DND-41 (cell line): Measurements from ENCODE around the gene RALGPS1.

Source experiments
- ATAC-seq: fragments of 200-7000 bp; cut with Tn5 transposase; 3 replicates; pipeline ENCODE4 v1.9.1; 2021; ENCODE audit warnings: low read depth; ENCODE audit not compliant: insufficient read depth
- DNase-seq: peaks from one replicate; pipeline ENCODE4 v3.0.0-alpha.2; 2020
- H2AFZ ChIP-seq: 2 replicates; pipeline ENCODE4 v1.6.0; 2012; ENCODE audit warnings: low read depth, low read length
- H3K27ac ChIP-seq: 2 replicates; pipeline ENCODE4 v1.5.1; 2012; ENCODE audit warnings: low read length, inconsistent platforms
- H3K27me3 ChIP-seq: fragments of 200-600 bp; sonication (generic); 2 replicates; pipeline ENCODE4 v1.6.0; 2012; ENCODE audit warnings: low read length, mild to moderate bottlenecking, inconsistent platforms; ENCODE audit not compliant: insufficient read depth, poor library complexity
- H3K36me3 ChIP-seq: 2 replicates; pipeline ENCODE4 v1.5.1; 2012; ENCODE audit warnings: low read length, inconsistent platforms; ENCODE audit not compliant: insufficient read depth
- H3K4me1 ChIP-seq: 2 replicates; pipeline ENCODE4 v1.5.1; 2012; ENCODE audit warnings: mild to moderate bottlenecking, low read length; ENCODE audit not compliant: insufficient read depth
- H3K4me2 ChIP-seq: 2 replicates; pipeline ENCODE4 v1.6.0; 2012; ENCODE audit warnings: mild to moderate bottlenecking, moderate library complexity, low read length, inconsistent platforms; ENCODE audit not compliant: insufficient read depth
- H3K4me3 ChIP-seq, 2 experiments: fragments of 200-600 bp in 1 of 2; shearing (Covaris generic) in 1 of 2; 2 replicates each; pipeline ENCODE4 v1.5.1; 2012 to 2016; ENCODE audit warnings: inconsistent platforms in 2 of 2, low read length in 2 of 2, mild to moderate bottlenecking in 2 of 2, low read depth in 1 of 2, moderate library complexity in 1 of 2
- H3K79me2 ChIP-seq: 2 replicates; pipeline ENCODE4 v1.6.0; 2012; ENCODE audit warnings: low read length, inconsistent platforms; ENCODE audit not compliant: insufficient read depth
- H3K9ac ChIP-seq: 2 replicates; pipeline ENCODE4 v1.6.0; 2012; ENCODE audit warnings: low read depth, mild to moderate bottlenecking, inconsistent platforms, low read length, moderate library complexity
- H3K9me3 ChIP-seq: 2 replicates; pipeline ENCODE4 v1.5.1; 2012; ENCODE audit warnings: low read length, moderate library complexity, mild to moderate bottlenecking, inconsistent platforms; ENCODE audit not compliant: insufficient read depth, severe bottlenecking
- H4K20me1 ChIP-seq: 2 replicates; pipeline ENCODE4 v1.6.0; 2012; ENCODE audit warnings: low read length; ENCODE audit not compliant: insufficient read depth
- CTCF ChIP-seq: IDR thresholded peaks from 2 replicates; pipeline ENCODE4 v1.5.1; 2012; ENCODE audit warnings: borderline replicate concordance, low read length, moderate library complexity, mild to moderate bottlenecking; ENCODE audit not compliant: poor library complexity, severe bottlenecking; ENCODE audit errors: extremely low read depth
- EZH2 ChIP-seq: IDR thresholded peaks from 3 replicates; pipeline ENCODE4 v1.6.1; 2012; ENCODE audit warnings: borderline replicate concordance, low read depth, mild to moderate bottlenecking, moderate library complexity, low read length, inconsistent platforms; ENCODE audit not compliant: severe bottlenecking

Gene RALGPS1

GRCh38 chr9:127244609-127245601 is 330.3 kb downstream of the RALGPS1 start:
- no peak for ATAC-seq
- no peak for DNase-seq

GRCh38 chr9:127245637-127246164 is 331.1 kb downstream of the RALGPS1 start:
- peaks cover 19% of the 10 kb centered on the region for H3K27me3 ChIP-seq
- H3K4me2 ChIP-seq: no peak overlapping the region
- no peaks in the 10 kb centered on the region for H3K79me2 ChIP-seq
- no peaks in the 10 kb centered on the region for H3K9me3 ChIP-seq
- no peak overlapping the region for H2AFZ ChIP-seq
- ATAC-seq (no peak), DNase-seq (no peak)
- no peaks in the 10 kb centered on the region for H3K36me3 ChIP-seq
- H4K20me1 ChIP-seq: no peaks in the 10 kb centered on the region; the same call in 1 of the 2 replicates
- no peak overlapping the region for H3K27ac ChIP-seq
- TF ChIP-seq EZH2 (no peak), CTCF (no peak)
- H3K9ac ChIP-seq: no peak overlapping the region
- no peaks in the 10 kb centered on the region for H3K4me1 ChIP-seq
- no peak overlapping the region for H3K4me3 ChIP-seq

More at GRCh38 chr9:127244609-127245601, 330.3 kb downstream of the RALGPS1 start:
- H3K4me1 ChIP-seq: no peaks in the 10 kb centered on the region
- H3K9ac ChIP-seq: no peak overlapping the region
- no peak overlapping the region for H3K27ac ChIP-seq
- H3K4me3 ChIP-seq: no peak overlapping the region
- no peaks in the 10 kb centered on the region for H3K36me3 ChIP-seq
- no peaks in the 10 kb centered on the region; the same call in 1 of the 2 replicates for H4K20me1 ChIP-seq
- TF ChIP-seq EZH2 (no peak), CTCF (no peak)
- H3K79me2 ChIP-seq: no peaks in the 10 kb centered on the region
- H2AFZ ChIP-seq: no peak overlapping the region
- H3K9me3 ChIP-seq: no peaks in the 10 kb centered on the region
- peaks cover 17% of the 10 kb centered on the region for H3K27me3 ChIP-seq
- no peak overlapping the region for H3K4me2 ChIP-seq

GRCh38 chr9:127248241-127248640 is 333.7 kb downstream of the RALGPS1 start:
- no peaks in the 10 kb centered on the region for H3K4me1 ChIP-seq
- TF ChIP-seq EZH2 (no peak), CTCF (no peak)
- H2AFZ ChIP-seq: no peak overlapping the region
- H3K27ac ChIP-seq: no peak overlapping the region
- no peak overlapping the region for H3K9ac ChIP-seq
- no peaks in the 10 kb centered on the region for H4K20me1 ChIP-seq
- H3K79me2 ChIP-seq: no peaks in the 10 kb centered on the region
- no peaks in the 10 kb centered on the region for H3K9me3 ChIP-seq
- DNase-seq (no peak), ATAC-seq (no peak)
- no peaks in the 10 kb centered on the region for H3K36me3 ChIP-seq
- peaks cover 21% of the 10 kb centered on the region for H3K27me3 ChIP-seq
- no peak overlapping the region for H3K4me3 ChIP-seq
- no peak overlapping the region for H3K4me2 ChIP-seq
